DOHH2 (cell line): Measurements from ENCODE around the gene AKIRIN2.

Source experiments
- H3F3A ChIP-seq: fragments of 200-600 bp; sonication (generic), shearing (Covaris generic); 2 replicates; pipeline ENCODE4 v1.6.0; 2016; ENCODE audit warnings: antibody characterized with exemption, mild to moderate bottlenecking; ENCODE audit not compliant: control insufficient read depth, insufficient read depth
- H3K27ac ChIP-seq: fragments of 200-600 bp; sonication (generic); 2 replicates; pipeline ENCODE4 v1.5.1; 2014; ENCODE audit warnings: low read depth, mild to moderate bottlenecking, low read length, moderate library complexity
- H3K27me3 ChIP-seq: fragments of 200-600 bp; sonication (generic); 2 replicates; pipeline ENCODE4 v1.6.1; 2014; ENCODE audit warnings: mild to moderate bottlenecking, low read length, mixed read lengths; ENCODE audit not compliant: control insufficient read depth
- H3K36me3 ChIP-seq: fragments of 200-600 bp; sonication (generic); 2 replicates; pipeline ENCODE4 v1.6.1; 2014; ENCODE audit warnings: mild to moderate bottlenecking, low read length, moderate library complexity, mixed read lengths; ENCODE audit not compliant: control insufficient read depth
- H3K4me1 ChIP-seq: fragments of 200-600 bp; sonication (generic); 2 replicates; pipeline ENCODE4 v1.6.1; 2014; ENCODE audit warnings: mild to moderate bottlenecking, low read length, mixed read lengths; ENCODE audit not compliant: control insufficient read depth
- H3K4me2 ChIP-seq: fragments of 200-600 bp; sonication (generic); 2 replicates; pipeline ENCODE4 v1.6.0; 2014; ENCODE audit warnings: mild to moderate bottlenecking, low read length, moderate library complexity
- H3K4me3 ChIP-seq: fragments of 200-600 bp; sonication (generic); 2 replicates; pipeline ENCODE4 v1.5.1; 2014; ENCODE audit warnings: mild to moderate bottlenecking, low read length, mixed read lengths
- H3K79me2 ChIP-seq: fragments of 200-600 bp; sonication (generic); 2 replicates; pipeline ENCODE4 v1.6.1; 2014; ENCODE audit warnings: mild to moderate bottlenecking, low read length, mixed read lengths; ENCODE audit not compliant: control insufficient read depth
- H3K9me2 ChIP-seq: fragments of 200-600 bp; sonication (generic); replicated peaks from 2 replicates; pipeline ENCODE4 v1.6.1; 2014; ENCODE audit warnings: mild to moderate bottlenecking, low read length, mixed read lengths; ENCODE audit not compliant: control insufficient read depth
- H3K9me3 ChIP-seq: fragments of 200-600 bp; sonication (generic); 2 replicates; pipeline ENCODE4 v1.6.1; 2014; ENCODE audit warnings: antibody characterized with exemption, low read length, mixed read lengths; ENCODE audit not compliant: control insufficient read depth, insufficient read depth
- H4K20me1 ChIP-seq: fragments of 200-600 bp; sonication (generic); 2 replicates; pipeline ENCODE4 v1.6.0; 2014; ENCODE audit warnings: low read depth, mild to moderate bottlenecking, antibody characterized with exemption, low read length, moderate library complexity; ENCODE audit not compliant: control insufficient read depth, insufficient read depth
- CTCF ChIP-seq: fragments of 200-600 bp; sonication (generic); IDR thresholded peaks from one replicate; pipeline ENCODE4 v1.5.1; 2014; ENCODE audit warnings: antibody characterized with exemption, mild to moderate bottlenecking, low read depth, low read length; ENCODE audit not compliant: poor library complexity, severe bottlenecking
- EZH2phosphoT487 ChIP-seq: fragments of 200-600 bp; sonication (generic); IDR thresholded peaks from 2 replicates; pipeline ENCODE4 v1.6.1; 2017; ENCODE audit warnings: borderline replicate concordance, mild to moderate bottlenecking, antibody characterized with exemption, low read length, moderate library complexity, mixed read lengths

AKIRIN2 gene

GRCh38 chr6:87728706-87729105 is 26.7 kb upstream of the AKIRIN2 start:
- H3K9me3 ChIP-seq = no peaks in the 10 kb centered on the region
- H4K20me1 ChIP-seq = no peaks in the 10 kb centered on the region
- peak overlapping the region; percentile 67 for H3K4me2 ChIP-seq
- H3K4me3 ChIP-seq = peak overlapping the region; percentile 60
- TF ChIP-seq EZH2phosphoT487 = no peak
- H3F3A ChIP-seq = peaks cover 10% of the 10 kb centered on the region; the same call in 1 of the 2 replicates
- peak overlapping the region; percentile 76 for H3K27ac ChIP-seq
- no peaks in the 10 kb centered on the region for H3K27me3 ChIP-seq
- H3K79me2 ChIP-seq = no peaks in the 10 kb centered on the region; the same call in 1 of the 2 replicates
- H3K4me1 ChIP-seq = peaks cover 66% of the 10 kb centered on the region
- no peaks in the 10 kb centered on the region for H3K36me3 ChIP-seq
- H3K9me2 ChIP-seq = no peaks in the 10 kb centered on the region

- no peaks in the 10 kb centered on the region for H3K9me2 ChIP-seq
- H3K27ac ChIP-seq = no peak overlapping the region
- no peaks in the 10 kb centered on the region for H3K36me3 ChIP-seq
- H3K27me3 ChIP-seq = no peaks in the 10 kb centered on the region
- H3K79me2 ChIP-seq = no peaks in the 10 kb centered on the region
- no peak for TF ChIP-seq CTCF
- no peak for TF ChIP-seq EZH2phosphoT487
- peak overlapping the region; percentile 33 for H3K4me2 ChIP-seq
- H3F3A ChIP-seq = peaks cover 9% of the 10 kb centered on the region; the same call in 1 of the 2 replicates
- H3K4me1 ChIP-seq = peaks cover 49% of the 10 kb centered on the region
- H4K20me1 ChIP-seq = no peaks in the 10 kb centered on the region
- no peak overlapping the region for H3K4me3 ChIP-seq
- no peaks in the 10 kb centered on the region for H3K9me3 ChIP-seq
Measured at GRCh38 chr6:87724983-87725811, 23.2 kb upstream of the AKIRIN2 start.

GRCh38 chr6:87723170-87724078 is 21.4 kb upstream of the AKIRIN2 start:
- TF ChIP-seq CTCF (no peak), EZH2phosphoT487 (no peak)
- Histone ChIP-seq H3K9me2 (no peaks in the 10 kb centered on the region), H3K27ac (no peak overlapping the region), H3K4me2 (no peak overlapping the region), H3F3A (peaks cover 1% of the 10 kb centered on the region; the same call in 1 of the 2 replicates), H3K4me1 (peaks cover 31% of the 10 kb centered on the region), H3K4me3 (no peak overlapping the region), H4K20me1 (no peaks in the 10 kb centered on the region), H3K9me3 (no peaks in the 10 kb centered on the region), H3K27me3 (no peaks in the 10 kb centered on the region), H3K36me3 (no peaks in the 10 kb centered on the region), H3K79me2 (no peaks in the 10 kb centered on the region)
